ENCODE measurements around the gene PRICKLE1. TPM values are rescaled to one million over a fixed set of nuclear protein-coding genes. Genes with fewer than 3 reads are reported as not detected.

Gene PRICKLE1
- polyA plus RNA-seq, 1 donor (not counting 4 experiments of a cell fraction or from before 2014, with no cell fraction given) = 3.5 TPM

DNA sequence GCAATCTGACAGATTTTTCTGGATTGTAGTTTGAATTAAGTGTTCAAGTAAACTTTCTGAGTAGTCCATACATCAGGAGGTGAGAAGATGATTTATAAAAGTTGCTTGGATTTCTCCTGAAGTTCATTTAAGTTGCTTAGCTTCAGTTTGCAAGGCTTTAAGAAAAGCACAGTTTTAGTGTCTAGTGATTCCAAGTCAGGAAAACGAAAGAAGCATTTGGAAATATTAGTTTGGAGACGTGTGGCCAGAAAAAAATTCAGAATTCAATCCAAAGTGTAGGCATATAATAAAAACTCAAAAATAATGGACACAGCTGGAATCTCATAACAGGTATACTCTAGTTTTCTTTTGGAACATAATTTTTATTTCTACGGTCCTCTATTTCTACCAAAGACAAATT lies 25.5 kb upstream of the PRICKLE1 start:
- Histone ChIP-seq H3K9me3 (ENCODE audit: control insufficient read depth, low read depth, low read length) (no peaks in the 10 kb centered on the region), H3K4me3 (ENCODE audit: control insufficient read depth in 2 of 3, extremely low read depth in 1 of 3, insufficient read depth in 2 of 3, low read depth in 1 of 3, low read length in 3 of 3) (no peak overlapping the region), H3K27me3 (ENCODE audit: control insufficient read depth, extremely low read depth, insufficient read depth, low read length) (no peaks in the 10 kb centered on the region), H3K4me2 (ENCODE audit: control insufficient read depth, extremely low read depth, insufficient read depth, low read depth, low read length) (no peak overlapping the region), H2AFZ (ENCODE audit: control insufficient read depth, low read length) (no peak overlapping the region), H3K9ac (ENCODE audit: control insufficient read depth, extremely low read depth, insufficient read depth, low read length) (no peak overlapping the region), H4K20me1 (ENCODE audit: control insufficient read depth, extremely low read depth, insufficient read depth, low read length) (no peaks in the 10 kb centered on the region), H3K79me2 (ENCODE audit: control insufficient read depth, insufficient read depth, low read length) (no peaks in the 10 kb centered on the region), H3K9me1 (ENCODE audit: control insufficient read depth, extremely low read depth, insufficient read depth, low read length) (no peaks in the 10 kb centered on the region), H3K36me3 (ENCODE audit: control insufficient read depth in 2 of 2, extremely low read depth in 1 of 2, insufficient read depth in 2 of 2, low read length in 2 of 2) (no peaks in the 10 kb centered on the region), H3K27ac (ENCODE audit: control insufficient read depth, insufficient read depth, low read length) (no peak overlapping the region), H3K4me1 (ENCODE audit: control insufficient read depth, extremely low read depth, insufficient read depth, low read length) (peaks cover 3% of the 10 kb centered on the region)
- FAIRE-seq (no peak), DNase-seq (ENCODE audit: low read depth, low spot score) (no peak)
- dilution Hi-C loops (cut with MboI; ENCODE audit: extremely low pct_ligation_motif_present, low sequenced_read_pairs) = no loop called here
- no peak for TF ChIP-seq EZH2 (IDR thresholded peaks at IDR 0.05; ENCODE audit: low read length)
- TF ChIP-seq, protein P1, sequence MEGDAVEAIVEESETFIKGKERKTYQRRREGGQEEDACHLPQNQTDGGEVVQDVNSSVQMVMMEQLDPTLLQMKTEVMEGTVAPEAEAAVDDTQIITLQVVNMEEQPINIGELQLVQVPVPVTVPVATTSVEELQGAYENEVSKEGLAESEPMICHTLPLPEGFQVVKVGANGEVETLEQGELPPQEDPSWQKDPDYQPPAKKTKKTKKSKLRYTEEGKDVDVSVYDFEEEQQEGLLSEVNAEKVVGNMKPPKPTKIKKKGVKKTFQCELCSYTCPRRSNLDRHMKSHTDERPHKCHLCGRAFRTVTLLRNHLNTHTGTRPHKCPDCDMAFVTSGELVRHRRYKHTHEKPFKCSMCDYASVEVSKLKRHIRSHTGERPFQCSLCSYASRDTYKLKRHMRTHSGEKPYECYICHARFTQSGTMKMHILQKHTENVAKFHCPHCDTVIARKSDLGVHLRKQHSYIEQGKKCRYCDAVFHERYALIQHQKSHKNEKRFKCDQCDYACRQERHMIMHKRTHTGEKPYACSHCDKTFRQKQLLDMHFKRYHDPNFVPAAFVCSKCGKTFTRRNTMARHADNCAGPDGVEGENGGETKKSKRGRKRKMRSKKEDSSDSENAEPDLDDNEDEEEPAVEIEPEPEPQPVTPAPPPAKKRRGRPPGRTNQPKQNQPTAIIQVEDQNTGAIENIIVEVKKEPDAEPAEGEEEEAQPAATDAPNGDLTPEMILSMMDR (optimal IDR thresholded peaks at IDR 0.05 in 1 of 3, IDR thresholded peaks at IDR 0.05 in 1 of 3, conservative IDR thresholded peaks at IDR 0.05 in 1 of 3; ENCODE audit: extremely low read depth in 1 of 3, insufficient read depth in 2 of 3, low read length in 3 of 3) = no peak

DNA sequence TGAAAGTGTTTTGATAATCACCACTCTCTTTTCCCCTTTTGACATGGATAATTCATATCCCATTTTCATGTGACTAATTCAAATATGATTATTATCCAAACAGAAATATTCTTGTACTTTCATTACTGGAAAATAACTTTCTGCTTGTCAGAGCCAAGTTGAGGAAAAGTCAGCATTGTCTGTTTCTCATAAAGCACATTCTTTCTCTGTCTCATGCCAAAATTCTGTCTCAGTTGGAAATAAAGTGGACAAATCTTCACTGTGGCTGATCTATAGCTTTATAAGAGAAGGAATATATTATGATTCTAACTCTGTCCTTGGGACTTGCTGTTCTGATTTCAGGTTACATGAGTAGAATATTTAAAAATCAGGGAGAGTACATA lies 22.7 kb upstream of the PRICKLE1 start:
- Histone ChIP-seq H3K4me3 (ENCODE audit: control insufficient read depth in 2 of 3, extremely low read depth in 1 of 3, insufficient read depth in 2 of 3, low read depth in 1 of 3, low read length in 3 of 3) (no peak overlapping the region), H3K4me2 (ENCODE audit: control insufficient read depth, extremely low read depth, insufficient read depth, low read depth, low read length) (no peak overlapping the region), H3K36me3 (ENCODE audit: control insufficient read depth in 2 of 2, extremely low read depth in 1 of 2, insufficient read depth in 2 of 2, low read length in 2 of 2) (no peaks in the 10 kb centered on the region), H3K4me1 (ENCODE audit: control insufficient read depth, extremely low read depth, insufficient read depth, low read length) (peaks cover 3% of the 10 kb centered on the region), H3K9me1 (ENCODE audit: control insufficient read depth, extremely low read depth, insufficient read depth, low read length) (no peaks in the 10 kb centered on the region), H3K27ac (ENCODE audit: control insufficient read depth, insufficient read depth, low read length) (no peak overlapping the region), H3K79me2 (ENCODE audit: control insufficient read depth, insufficient read depth, low read length) (no peaks in the 10 kb centered on the region), H4K20me1 (ENCODE audit: control insufficient read depth, extremely low read depth, insufficient read depth, low read length) (no peaks in the 10 kb centered on the region), H3K9ac (ENCODE audit: control insufficient read depth, extremely low read depth, insufficient read depth, low read length) (no peak overlapping the region), H2AFZ (ENCODE audit: control insufficient read depth, low read length) (no peak overlapping the region), H3K9me3 (ENCODE audit: control insufficient read depth, low read depth, low read length) (no peaks in the 10 kb centered on the region), H3K27me3 (ENCODE audit: control insufficient read depth, extremely low read depth, insufficient read depth, low read length) (no peaks in the 10 kb centered on the region)
- no peak for FAIRE-seq
- dilution Hi-C loops (cut with MboI; ENCODE audit: extremely low pct_ligation_motif_present, low sequenced_read_pairs) = no loop called here
- no peak for TF ChIP-seq EZH2 (IDR thresholded peaks at IDR 0.05; ENCODE audit: low read length)
- TF ChIP-seq, protein P1 (optimal IDR thresholded peaks at IDR 0.05 in 1 of 3, IDR thresholded peaks at IDR 0.05 in 1 of 3, conservative IDR thresholded peaks at IDR 0.05 in 1 of 3; ENCODE audit: extremely low read depth in 1 of 3, insufficient read depth in 2 of 3, low read length in 3 of 3) = no peak
- DNase-seq (ENCODE audit: low read depth, low spot score) = no peak
